HG03280 (cell line): ENCODE data around the gene C1QL1.
A peak's percentile ranks its signal among the peaks of the same experiment; 100 is the strongest.

Experiments
- ATAC-seq: cut with Tn5 transposase; IDR thresholded peaks from one replicate; pipeline ENCODE4 v1.9.1; 2021; ENCODE audit warnings: mild to moderate bottlenecking, moderate library complexity; ENCODE audit not compliant: unreplicated experiment

Gene C1QL1

GRCh38 chr17:44968225-44969143 lies at the start of gene C1QL1:
Gene C1QL1 (minus strand): TSS chr17:44968303. CDS start chr17:44968048, 255 bp downstream.
- ATAC-seq = peak; percentile 91

GRCh38 chr17:45016823-45017222 lies 48.7 kb upstream of the C1QL1 start:
- no peak for ATAC-seq

- no peak for ATAC-seq
These were observed 48.1 kb upstream of the C1QL1 start for GRCh38 chr17:45016237-45016636.

- ATAC-seq = no peak
These were observed 45.2 kb upstream of the C1QL1 start for GRCh38 chr17:45013021-45013997.

- ATAC-seq = no peak
These were observed 43.7 kb upstream of the C1QL1 start for GRCh38 chr17:45011767-45012166.

- no peak for ATAC-seq
These were observed 41.8 kb upstream of the C1QL1 start for GRCh38 chr17:45009676-45010467.

- no peak for ATAC-seq
These were observed 40.1 kb upstream of the C1QL1 start for GRCh38 chr17:45008216-45008615.

- ATAC-seq = no peak
These were observed 38.9 kb upstream of the C1QL1 start for GRCh38 chr17:45006927-45007461.

GRCh38 chr17:45005700-45006099 lies 37.6 kb upstream of the C1QL1 start:
- no peak for ATAC-seq

- ATAC-seq = no peak
These were observed 36.3 kb upstream of the C1QL1 start for GRCh38 chr17:45004388-45004787.

GRCh38 chr17:45003877-45004276 lies 35.8 kb upstream of the C1QL1 start:
- no peak for ATAC-seq

GRCh38 chr17:45001310-45001709 lies 33.2 kb upstream of the C1QL1 start:
- ATAC-seq = no peak

GRCh38 chr17:44999433-44999832 lies 31.3 kb upstream of the C1QL1 start:
- ATAC-seq = no peak

- ATAC-seq = no peak
These were observed 30.5 kb upstream of the C1QL1 start for GRCh38 chr17:44998646-44999045.

GRCh38 chr17:44997733-44998520 lies 29.8 kb upstream of the C1QL1 start:
- ATAC-seq = no peak

- no peak for ATAC-seq
These were observed 28.2 kb upstream of the C1QL1 start for GRCh38 chr17:44996304-44996703.

- no peak for ATAC-seq
These were observed 27.4 kb upstream of the C1QL1 start for GRCh38 chr17:44995436-44996001.

GRCh38 chr17:44992242-44992939 lies 24.3 kb upstream of the C1QL1 start:
- no peak for ATAC-seq

GRCh38 chr17:44990994-44991393 lies 22.9 kb upstream of the C1QL1 start:
- no peak for ATAC-seq
